ENCODE data around the gene PDIK1L. TPM values are rescaled to one million over a fixed set of nuclear protein-coding genes. Genes with fewer than 3 reads are reported as not detected.

PDIK1L gene
- total RNA-seq, 1 experiment from 2014 or later = 5.6 TPM

DNA sequence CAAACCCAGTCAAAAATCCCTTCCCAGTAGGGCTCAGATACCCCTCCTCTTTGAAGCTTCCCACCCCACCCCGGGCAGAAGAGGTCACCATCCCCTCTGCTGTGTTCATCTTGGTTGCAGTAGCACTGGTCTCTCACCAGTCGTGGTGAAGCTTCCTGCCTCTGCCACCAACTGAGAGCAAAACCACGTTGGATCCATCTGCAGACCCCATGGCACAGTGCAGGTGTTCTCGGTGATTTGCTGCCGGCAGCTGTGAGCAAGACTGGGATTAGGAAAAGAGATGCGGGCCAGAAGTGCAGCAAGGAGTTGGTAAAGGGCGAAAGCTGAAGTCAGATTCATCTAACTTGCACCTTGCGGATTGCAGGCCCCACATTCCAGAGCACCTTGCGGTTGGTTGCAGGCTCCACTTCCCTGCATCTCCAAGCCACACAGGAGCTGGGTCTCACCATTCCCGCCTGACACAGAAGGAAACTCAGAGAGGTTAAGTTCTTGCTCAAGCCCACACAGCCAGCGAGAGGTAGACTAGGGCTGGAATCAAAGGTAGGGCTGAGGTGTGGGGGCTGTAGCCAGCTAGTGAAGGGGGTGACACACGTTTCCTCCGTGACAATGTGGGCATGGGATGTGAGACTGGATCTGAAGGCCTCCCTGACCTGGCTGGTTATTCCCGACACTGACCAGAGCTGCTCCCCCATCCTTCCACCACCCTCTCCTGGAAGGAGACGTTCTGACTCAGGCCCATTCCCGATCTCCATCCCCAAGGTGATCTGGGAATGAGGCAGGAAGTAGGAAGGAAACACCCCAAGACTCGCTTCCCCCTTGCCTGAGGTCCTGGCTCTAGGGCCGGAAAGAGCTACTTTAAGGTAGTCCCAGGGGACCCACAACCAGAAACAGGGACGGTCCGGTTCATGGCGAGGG lies 44.0 kb downstream of the PDIK1L start:
- peaks cover 40 to 53% of the 10 kb centered on the region in 2 experiments for H3K4me1 Mint-ChIP-seq

More for the DNA sequence above, 44.0 kb downstream of the PDIK1L start:
- Histone ChIP-seq H3K27ac (ENCODE audit: insufficient read length, low read depth, low read length) (no peak overlapping the region), H2AFZ (ENCODE audit: low read length) (no peak overlapping the region), H3K4ac (ENCODE audit: low read depth, low read length) (no peak overlapping the region), H3T11ph (ENCODE audit: low read length) (no peak overlapping the region), H3K79me2 (ENCODE audit: insufficient read depth, low read length) (no peaks in the 10 kb centered on the region), H3K27me3 (ENCODE audit: insufficient read depth, low read length) (peaks cover 35% of the 10 kb centered on the region; the same call in 1 of the 2 replicates), H2BK5ac (ENCODE audit: insufficient read length, low read length) (no peak overlapping the region), H4K91ac (ENCODE audit: insufficient read length, low read depth, low read length) (no peak overlapping the region), H3K14ac (ENCODE audit: insufficient read depth, low read length) (no peak overlapping the region), H2BK15ac (ENCODE audit: low read depth, low read length) (no peak overlapping the region), H4K5ac (ENCODE audit: insufficient read length, low read depth, low read length) (no peak overlapping the region), H2AK5ac (ENCODE audit: insufficient read length, low read length) (no peak overlapping the region), H3K56ac (ENCODE audit: insufficient read length, low read depth, low read length) (no peak overlapping the region), H3K4me1 (ENCODE audit: insufficient read depth, low read length) (peaks cover 11% of the 10 kb centered on the region; the same call in 1 of the 2 replicates), H2BK12ac (ENCODE audit: insufficient read length, low read depth, low read length) (no peak overlapping the region), H2BK20ac (ENCODE audit: low read depth, low read length, poor library complexity, severe bottlenecking) (no peak overlapping the region), H3K79me1 (ENCODE audit: insufficient read depth, low read depth, low read length, poor library complexity, severe bottlenecking) (no peaks in the 10 kb centered on the region), H4K20me1 (ENCODE audit: control insufficient read depth, insufficient read depth, insufficient read length) (no peaks in the 10 kb centered on the region), H3K18ac (ENCODE audit: insufficient read length, low read depth, low read length) (no peak overlapping the region), H3K9me3 (ENCODE audit: control insufficient read depth, low read depth, low read length) (no peaks in the 10 kb centered on the region), H3K23me2 (ENCODE audit: insufficient read length, low read depth, low read length, poor library complexity, severe bottlenecking) (peaks cover 13% of the 10 kb centered on the region), H3K23ac (ENCODE audit: insufficient read length, low read depth, low read length) (no peak overlapping the region), H3K9ac (ENCODE audit: extremely low read depth, insufficient read length, low read length) (no peak overlapping the region), H2BK120ac (ENCODE audit: low read depth, low read length, poor library complexity, severe bottlenecking) (no peak overlapping the region), H4K8ac (replicated peaks; ENCODE audit: insufficient read length, low read depth, low read length) (no peak overlapping the region), H3K4me2 (ENCODE audit: insufficient read depth, insufficient read length, low read length) (peak overlapping the region; percentile 56)
- peaks cover 100% of the 10 kb centered on the region for H3K27me3 Mint-ChIP-seq (ENCODE audit: low read depth)
- no peaks in the 10 kb centered on the region for H3K9me3 Mint-ChIP-seq
- peak overlapping the region in 1 of 3 experiments; percentile 32; a peak in 1 of 7 replicates for H3K27ac Mint-ChIP-seq
- no peak for DNase-seq
- WGBS (ENCODE audit: extremely low coverage, insufficient read length, low lambda C conversion rate) = no CpG with 5 or more reads among the region's 21 CpGs
- TF ChIP-seq, protein P1, sequence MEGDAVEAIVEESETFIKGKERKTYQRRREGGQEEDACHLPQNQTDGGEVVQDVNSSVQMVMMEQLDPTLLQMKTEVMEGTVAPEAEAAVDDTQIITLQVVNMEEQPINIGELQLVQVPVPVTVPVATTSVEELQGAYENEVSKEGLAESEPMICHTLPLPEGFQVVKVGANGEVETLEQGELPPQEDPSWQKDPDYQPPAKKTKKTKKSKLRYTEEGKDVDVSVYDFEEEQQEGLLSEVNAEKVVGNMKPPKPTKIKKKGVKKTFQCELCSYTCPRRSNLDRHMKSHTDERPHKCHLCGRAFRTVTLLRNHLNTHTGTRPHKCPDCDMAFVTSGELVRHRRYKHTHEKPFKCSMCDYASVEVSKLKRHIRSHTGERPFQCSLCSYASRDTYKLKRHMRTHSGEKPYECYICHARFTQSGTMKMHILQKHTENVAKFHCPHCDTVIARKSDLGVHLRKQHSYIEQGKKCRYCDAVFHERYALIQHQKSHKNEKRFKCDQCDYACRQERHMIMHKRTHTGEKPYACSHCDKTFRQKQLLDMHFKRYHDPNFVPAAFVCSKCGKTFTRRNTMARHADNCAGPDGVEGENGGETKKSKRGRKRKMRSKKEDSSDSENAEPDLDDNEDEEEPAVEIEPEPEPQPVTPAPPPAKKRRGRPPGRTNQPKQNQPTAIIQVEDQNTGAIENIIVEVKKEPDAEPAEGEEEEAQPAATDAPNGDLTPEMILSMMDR (conservative IDR thresholded peaks at IDR 0.05) = no peak
- H3K4me3 Mint-ChIP-seq = peak overlapping the region; percentile 39 to 75
- H3K36me3 Mint-ChIP-seq (ENCODE audit: insufficient read depth in 1 of 3, low read depth in 3 of 3) = no peaks in the 10 kb centered on the region
